HG02884 (cell line): ENCODE data around the gene BORCS6.

Experiments used
- ATAC-seq: cut with Tn5 transposase; IDR thresholded peaks from one replicate; pipeline ENCODE4 v1.9.1; 2021; ENCODE audit warnings: mild to moderate bottlenecking, moderate library complexity; ENCODE audit not compliant: unreplicated experiment

BORCS6 gene

DNA sequence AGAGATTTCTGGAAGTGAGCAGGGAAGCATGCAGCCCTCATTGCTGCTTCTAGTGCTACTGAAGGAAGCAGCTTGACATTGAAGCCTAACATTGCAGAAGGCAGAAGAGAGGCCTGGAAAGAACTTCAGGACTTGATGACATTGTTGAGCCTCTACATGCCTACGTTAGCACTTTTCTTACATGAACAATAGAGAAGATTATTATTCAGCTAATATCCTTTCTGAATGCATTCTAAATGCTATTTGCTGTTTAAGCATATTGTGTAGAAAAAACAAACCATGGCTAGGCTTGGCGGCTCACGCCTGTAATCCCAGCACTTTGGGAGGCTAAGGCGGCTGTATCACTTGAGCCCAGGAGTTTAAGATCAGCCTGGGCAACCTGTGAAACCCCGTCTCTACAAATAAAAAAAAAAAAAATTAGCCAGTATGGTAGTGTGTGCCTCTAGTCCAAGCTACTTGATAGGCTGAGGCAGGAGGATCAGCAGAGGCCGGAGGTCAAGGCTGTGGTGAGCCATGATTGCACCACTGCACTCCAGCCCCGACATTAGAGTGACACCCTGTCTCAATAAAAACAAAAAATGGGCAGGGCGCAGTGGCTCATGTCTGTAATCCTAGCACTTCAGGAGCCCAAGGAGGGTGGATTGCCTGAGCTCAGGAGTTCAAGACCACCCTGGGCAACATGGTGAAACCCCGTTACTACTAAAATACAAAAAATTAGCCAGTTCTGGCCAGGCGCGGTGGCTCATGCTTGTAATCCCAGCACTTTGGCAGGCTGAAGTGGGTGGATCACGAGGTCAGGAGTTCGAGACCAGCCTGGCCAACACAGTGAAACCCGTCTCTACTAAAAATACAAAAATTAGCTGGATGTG is 22.6 kb upstream of the BORCS6 start:
- no peak for ATAC-seq

DNA sequence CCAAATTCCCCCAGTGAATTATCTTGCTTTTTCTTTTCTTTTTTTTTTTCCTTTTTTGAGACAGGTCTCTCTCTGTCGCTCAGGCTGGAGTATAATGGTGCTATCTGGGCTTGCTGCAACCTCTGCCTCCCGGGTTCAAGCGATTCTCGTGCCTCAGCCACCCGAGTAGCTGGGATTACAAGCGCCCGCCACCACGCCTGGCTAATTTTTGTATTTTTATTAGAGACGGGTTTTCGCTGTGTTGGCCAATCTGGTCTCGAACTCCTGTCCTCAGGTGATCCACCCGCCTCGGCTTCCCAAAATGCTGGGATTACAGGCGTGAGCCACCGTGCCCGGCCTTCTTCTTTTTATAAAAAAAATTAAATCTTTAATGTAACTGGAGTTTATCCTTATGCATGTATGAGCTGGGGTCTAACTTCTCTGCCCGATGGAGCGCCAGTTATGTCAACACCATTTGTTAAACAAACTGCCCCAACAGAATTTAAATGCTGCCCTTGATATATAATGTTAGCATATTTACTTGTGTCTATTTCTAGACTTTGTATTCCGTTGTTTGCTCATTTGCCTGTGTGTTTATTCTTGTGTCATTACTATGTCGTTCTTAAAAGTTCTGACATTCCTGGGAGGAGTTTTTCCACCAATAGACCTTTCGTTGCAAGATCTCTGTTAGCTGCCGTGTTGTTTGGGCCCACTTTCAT is 20.9 kb upstream of the BORCS6 start:
- peak; percentile 11 for ATAC-seq

DNA sequence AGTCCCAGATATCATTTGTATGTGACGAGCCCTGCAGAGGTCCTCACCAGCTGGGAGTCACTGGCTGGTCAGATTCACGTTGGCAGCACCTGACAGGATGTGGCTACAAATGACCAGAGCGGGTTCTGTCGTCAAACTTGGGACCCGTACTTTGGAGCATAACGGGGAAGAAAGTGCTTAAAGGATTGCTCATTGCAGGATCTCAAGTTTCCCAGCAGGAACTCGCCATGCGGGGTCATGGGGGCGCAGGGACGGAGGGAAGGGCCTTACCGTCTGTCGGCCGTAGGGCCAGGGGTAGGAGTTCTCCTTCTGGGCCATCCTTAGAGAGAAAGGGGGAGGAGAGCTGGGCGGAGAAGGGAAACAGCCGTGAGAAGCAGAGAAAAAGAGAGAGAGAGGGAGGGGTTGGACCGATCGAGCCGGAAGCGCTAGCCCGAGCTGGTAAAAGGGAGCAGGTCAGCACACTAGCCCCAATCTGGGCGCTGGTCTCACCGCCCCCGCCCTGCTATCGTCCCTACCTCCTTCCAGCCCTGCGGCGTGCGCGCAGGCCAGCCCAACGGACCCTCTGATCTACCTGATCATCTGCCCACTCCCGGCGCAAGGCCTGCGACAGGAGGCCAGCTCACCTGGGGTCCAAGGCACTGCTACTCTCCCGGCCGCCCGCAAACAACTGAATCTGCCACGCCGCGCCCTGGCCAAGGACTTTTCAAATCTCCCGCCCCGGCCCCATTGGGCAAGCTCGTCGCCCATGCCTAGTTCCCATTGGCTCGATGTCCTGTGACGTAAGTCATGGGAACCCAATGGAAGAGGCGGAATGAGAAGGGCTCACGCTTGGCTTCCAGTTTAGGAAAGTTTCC is 20.2 kb upstream of the BORCS6 start, which contains the start of gene AURKB:
TSS of gene AURKB (minus strand) at position 669 of the 854 bp plus-strand sequence. CDS start at position 318, 351 bp downstream.
- peak; percentile 75 for ATAC-seq

DNA sequence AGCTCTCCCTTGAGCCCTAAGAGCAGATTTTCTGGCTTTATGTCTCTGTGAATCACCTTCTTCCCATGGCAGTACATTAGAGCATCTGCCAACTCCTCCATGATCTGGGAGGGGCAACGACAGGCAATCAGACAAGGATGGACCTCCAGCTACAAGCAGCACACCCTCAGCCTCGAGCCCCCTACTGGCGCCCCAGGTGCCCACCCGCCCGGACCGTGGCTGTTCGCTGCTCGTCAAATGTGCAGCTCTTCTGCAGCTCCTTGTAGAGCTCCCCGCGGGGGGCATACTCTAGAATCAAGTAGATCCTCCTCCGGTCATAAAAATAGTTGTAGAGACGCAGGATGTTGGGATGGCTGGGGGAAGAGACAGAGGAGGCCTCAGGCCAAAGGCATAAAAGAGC is 16.6 kb upstream of the BORCS6 start:
- ATAC-seq = no peak

DNA sequence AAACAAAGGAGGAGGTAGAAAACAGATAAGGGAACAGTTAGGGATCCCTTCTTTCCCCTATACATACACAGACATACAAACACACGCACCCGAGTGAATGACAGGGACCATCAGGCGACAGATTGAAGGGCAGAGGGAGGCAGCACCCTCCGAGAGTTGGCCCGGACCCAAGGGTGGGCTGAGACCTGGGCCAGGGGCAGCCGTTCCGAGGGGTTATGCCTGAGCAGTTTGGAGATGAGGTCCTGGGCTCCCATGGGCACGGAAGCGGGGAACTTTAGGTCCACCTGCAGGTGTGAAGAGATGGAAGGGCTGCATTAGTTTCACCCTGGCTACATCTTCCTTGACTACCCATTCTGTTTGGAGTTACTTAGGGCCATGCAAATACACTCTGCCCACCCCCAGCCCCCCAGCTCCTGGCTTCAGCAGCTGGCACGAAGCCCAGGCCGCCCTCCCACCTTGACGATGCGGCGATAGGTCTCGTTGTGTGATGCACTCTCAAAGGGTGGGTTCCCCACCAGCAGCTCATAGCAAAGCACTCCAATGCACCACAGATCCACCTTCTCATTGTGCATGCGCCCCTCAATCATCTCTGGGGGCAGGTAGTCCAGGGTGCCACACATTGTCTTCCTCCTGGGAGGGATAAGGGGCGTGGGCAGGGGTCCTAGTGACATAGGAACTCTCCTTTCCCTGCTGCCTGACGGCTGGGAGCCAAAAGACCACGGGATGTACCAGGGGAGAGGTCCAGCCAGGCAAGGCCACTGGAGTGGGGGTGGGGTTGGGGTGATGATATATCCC is 15.0 kb upstream of the BORCS6 start:
- no peak for ATAC-seq

GRCh38 chr17:8192070-8192815 is 2.3 kb upstream of the BORCS6 start:
- no peak for ATAC-seq

DNA sequence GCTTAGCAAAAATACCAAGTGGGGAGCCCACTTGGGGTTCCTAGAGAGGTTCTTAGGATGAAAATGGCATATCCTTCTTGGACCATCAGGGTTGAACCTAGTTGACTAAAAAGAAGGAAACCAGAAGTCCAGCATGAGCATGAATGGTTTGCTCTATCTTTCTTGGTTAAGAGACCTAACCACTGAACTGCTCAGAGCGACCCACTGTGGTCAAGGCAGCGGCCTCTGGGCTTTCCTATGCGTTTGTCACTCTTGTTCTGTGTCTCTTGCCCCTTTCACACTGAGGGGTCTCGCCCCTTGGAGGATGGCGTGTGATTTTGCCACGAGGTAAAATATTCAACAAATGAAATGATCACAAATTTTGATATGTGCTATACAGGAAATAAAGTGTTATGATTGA is 526 bp upstream of the BORCS6 start:
- no peak for ATAC-seq

GRCh38 chr17:8189041-8189710 is 804 bp downstream of the BORCS6 start:
- ATAC-seq = no peak

- ATAC-seq = no peak
These were observed 1.6 kb downstream of the BORCS6 start for GRCh38 chr17:8188263-8188839.

GRCh38 chr17:8187517-8188262 is 2.3 kb downstream of the BORCS6 start:
- no peak for ATAC-seq

GRCh38 chr17:8186787-8187516 is 3.0 kb downstream of the BORCS6 start:
- no peak for ATAC-seq

- ATAC-seq = no peak
These were observed 3.6 kb downstream of the BORCS6 start for GRCh38 chr17:8186446-8186786.

GRCh38 chr17:8185582-8186445 is 4.2 kb downstream of the BORCS6 start:
- no peak for ATAC-seq

- no peak for ATAC-seq
These were observed 12.8 kb downstream of the BORCS6 start for GRCh38 chr17:8176998-8177731.

GRCh38 chr17:8176197-8176940 is 13.6 kb downstream of the BORCS6 start, which contains the start of gene TMEM107:
Gene TMEM107 (minus strand): TSS chr17:8176380. CDS start chr17:8176286, 94 bp downstream.
- peak; percentile 48 for ATAC-seq
